Measurements from ENCODE around the gene NOLC1.
A peak's percentile ranks its signal among the peaks of the same experiment; 100 is the strongest.

NOLC1 gene

DNA sequence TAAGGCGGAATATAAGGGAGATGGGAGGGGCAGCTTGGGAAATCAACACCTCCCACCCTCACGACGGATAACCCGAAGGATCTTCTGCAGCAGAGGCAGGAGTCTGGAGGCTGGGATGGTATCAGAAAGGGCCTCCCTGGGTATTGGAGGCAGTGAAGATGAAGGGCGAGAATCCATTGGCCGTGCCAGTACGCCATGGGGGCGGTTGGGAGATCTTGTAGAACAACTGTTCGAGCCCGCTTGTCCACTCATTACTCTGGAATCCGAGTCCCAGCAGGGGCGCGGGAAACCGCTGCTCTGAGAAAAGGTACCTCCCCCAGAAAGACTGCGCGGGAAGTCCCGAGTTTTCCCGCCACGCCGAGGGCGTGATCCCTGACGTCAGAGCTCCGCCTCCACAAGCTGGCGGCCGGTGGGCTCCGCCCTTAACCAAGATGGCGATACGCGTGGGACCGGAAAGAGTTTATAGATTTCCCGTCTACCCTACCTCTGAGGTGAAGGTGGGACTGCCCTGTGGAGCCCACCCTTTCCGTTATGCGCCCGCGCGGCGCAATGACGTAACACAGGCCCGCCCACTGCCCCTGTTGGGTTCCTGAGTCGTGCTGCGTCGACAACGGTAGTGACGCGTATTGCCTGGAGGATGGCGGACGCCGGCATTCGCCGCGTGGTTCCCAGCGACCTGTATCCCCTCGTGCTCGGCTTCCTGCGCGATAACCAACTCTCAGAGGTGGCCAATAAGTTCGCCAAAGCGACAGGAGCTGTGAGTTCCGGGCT lies at the start of gene NOLC1:
Gene NOLC1, plus strand, starts transcription at position 616 of the 771 bp plus-strand sequence. Its CDS starts 22 bp downstream, at position 638.
- CTCF ChIA-PET: interaction anchor here (1.2 to 3.9 kb wide), 7 partner anchors 13 to 327 kb away, joined by 3 to 17 read pairs (median 4); partner anchors contain the start of gene PPRC1

DNA sequence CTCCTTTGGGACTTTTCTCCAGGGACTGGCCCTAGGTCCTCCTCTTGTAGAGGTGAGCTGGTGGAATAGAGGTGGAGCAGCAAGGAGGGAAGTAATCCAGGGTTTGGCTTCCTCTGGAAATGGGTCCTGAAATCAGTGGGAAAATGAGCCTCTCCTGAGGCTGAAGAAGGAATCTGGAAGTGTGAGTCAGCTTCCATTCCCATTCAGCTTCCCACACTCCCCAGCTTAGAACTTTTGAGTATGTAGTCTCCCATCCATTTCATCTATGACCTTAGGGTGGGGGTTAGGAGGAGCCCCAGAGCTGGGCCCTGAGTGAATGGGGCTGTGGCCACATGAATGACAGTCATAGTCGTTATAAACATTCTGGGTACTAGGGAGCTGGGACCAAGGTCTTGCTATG lies 49.8 kb upstream of the NOLC1 start:
- ChIA-PET POLR2A (no interaction called here), CTCF (interaction anchor here (0.8 to 12.3 kb wide), 7 partner anchors 8 to 261 kb away, joined by 3 to 65 read pairs (median 6); no protein-coding TSS in a partner anchor)
- TF ChIP-seq, protein P1, sequence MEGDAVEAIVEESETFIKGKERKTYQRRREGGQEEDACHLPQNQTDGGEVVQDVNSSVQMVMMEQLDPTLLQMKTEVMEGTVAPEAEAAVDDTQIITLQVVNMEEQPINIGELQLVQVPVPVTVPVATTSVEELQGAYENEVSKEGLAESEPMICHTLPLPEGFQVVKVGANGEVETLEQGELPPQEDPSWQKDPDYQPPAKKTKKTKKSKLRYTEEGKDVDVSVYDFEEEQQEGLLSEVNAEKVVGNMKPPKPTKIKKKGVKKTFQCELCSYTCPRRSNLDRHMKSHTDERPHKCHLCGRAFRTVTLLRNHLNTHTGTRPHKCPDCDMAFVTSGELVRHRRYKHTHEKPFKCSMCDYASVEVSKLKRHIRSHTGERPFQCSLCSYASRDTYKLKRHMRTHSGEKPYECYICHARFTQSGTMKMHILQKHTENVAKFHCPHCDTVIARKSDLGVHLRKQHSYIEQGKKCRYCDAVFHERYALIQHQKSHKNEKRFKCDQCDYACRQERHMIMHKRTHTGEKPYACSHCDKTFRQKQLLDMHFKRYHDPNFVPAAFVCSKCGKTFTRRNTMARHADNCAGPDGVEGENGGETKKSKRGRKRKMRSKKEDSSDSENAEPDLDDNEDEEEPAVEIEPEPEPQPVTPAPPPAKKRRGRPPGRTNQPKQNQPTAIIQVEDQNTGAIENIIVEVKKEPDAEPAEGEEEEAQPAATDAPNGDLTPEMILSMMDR (IDR thresholded peaks at IDR 0.05; ENCODE audit: control extremely low read depth, extremely low read depth, low read depth, missing control alignments): no peak
- no peak for DNase-seq (ENCODE audit: extremely low spot score)

More for the DNA sequence above, at the start of gene NOLC1:
- DNase-seq (ENCODE audit: extremely low spot score): peak; percentile 98
- TF ChIP-seq, protein P1 (IDR thresholded peaks at IDR 0.05; ENCODE audit: control extremely low read depth, extremely low read depth, low read depth, missing control alignments): no peak
- POLR2A ChIA-PET: interaction anchor here (0.7 to 2.5 kb wide), 4 partner anchors 12 to 93 kb away, joined by 3 to 12 read pairs (median 4); partner anchors contain the start of gene GBF1

DNA sequence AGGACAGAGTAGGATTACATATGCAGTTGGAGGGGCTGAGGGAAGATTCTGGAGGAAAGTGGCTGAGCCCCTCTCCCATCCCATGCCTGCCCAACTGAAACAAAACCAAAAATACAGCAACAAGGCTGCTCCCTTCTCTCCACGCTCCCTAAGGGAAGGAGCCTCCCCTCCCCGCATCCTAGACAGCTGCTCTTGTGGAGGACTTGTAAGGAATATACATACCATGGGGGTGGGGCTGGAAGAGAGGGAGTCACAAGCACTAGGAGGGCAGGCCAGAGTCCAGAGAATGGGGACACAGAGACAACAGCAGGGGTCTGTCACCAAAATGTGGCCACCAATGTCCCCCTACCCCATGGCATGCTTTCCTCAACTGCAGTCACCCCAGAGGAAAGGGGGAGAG lies 45.2 kb upstream of the NOLC1 start:
- ChIA-PET POLR2A (no interaction called here), CTCF (interaction anchor here (1.4 to 12.3 kb wide), 2 partner anchors 25 to 33 kb away, joined by 3 to 65 read pairs; no protein-coding TSS in a partner anchor)
- DNase-seq (ENCODE audit: extremely low spot score): no peak
- TF ChIP-seq, protein P1 (IDR thresholded peaks at IDR 0.05; ENCODE audit: control extremely low read depth, extremely low read depth, low read depth, missing control alignments): no peak

DNA sequence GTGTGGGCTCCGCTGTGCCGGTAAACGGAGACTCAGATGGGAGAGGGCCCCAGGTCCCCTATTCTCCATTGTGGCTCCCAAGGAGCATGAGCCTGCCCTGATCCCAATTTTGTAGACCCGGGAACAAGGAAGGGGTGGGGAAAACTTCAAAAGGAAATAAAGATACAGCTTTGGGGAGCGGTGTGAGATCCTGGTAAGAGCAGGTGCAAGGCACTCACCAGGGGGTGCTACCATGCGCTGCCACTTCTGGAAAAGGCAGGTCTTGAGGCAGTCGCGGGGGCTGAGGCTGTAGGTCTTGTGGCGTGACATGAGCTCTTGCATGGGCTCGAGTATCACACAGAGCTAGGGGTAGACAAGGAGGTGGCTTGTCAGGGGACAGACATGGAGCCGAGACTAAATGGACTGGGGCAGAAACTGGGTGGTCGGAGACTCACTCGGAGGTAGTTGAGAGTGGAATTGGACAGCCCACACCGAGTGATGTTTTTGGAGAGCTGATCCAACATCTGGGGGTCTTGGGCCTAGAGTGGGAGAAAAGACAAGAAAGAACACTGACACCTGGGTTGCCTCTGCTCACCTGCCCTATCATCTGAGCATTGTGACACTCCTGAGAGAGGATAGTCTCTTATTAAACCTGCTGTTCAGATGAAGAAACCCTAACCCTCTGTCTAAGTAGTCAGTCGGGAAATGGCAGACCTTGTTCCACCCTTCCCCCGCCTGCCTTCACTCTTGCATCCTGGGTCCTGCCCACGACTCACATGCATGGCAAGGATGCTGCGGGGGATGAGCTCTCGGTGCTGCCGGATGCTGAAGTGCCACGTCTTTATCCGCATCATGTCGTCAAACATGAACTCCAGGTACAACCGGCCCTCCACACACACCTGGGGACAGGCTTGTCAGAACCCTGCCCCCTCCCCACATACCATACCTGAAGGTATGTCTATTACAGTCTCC lies 42.7 kb upstream of the NOLC1 start:
- CTCF ChIA-PET: interaction anchor here (1.0 to 12.3 kb wide), 8 partner anchors 9 to 274 kb away, joined by 3 to 65 read pairs (median 4); no protein-coding TSS in a partner anchor
- TF ChIP-seq, protein P1 (IDR thresholded peaks at IDR 0.05; ENCODE audit: control extremely low read depth, extremely low read depth, low read depth, missing control alignments): no peak
- POLR2A ChIA-PET: no interaction called here
- no peak for DNase-seq (ENCODE audit: extremely low spot score)

DNA sequence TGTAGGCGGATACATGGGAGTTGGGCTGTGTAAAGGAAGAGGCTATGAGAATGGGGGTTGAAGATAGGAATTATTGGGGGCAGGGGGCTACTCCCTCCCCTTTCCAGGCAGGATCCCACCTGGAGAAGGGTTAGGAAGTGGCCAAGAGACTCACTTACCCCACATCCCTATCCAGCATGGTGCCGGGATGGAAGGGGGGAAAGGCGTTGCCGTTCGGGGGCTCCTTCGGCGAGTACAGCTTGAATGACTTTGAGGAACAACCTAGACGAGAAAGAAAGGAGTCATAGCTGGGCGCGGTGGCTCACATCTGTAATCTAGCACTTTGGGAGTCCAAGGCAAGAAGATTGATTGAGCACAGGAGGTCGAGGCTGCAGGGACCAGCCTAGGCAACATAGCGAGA lies 40.9 kb upstream of the NOLC1 start:
- TF ChIP-seq, protein P1 (IDR thresholded peaks at IDR 0.05; ENCODE audit: control extremely low read depth, extremely low read depth, low read depth, missing control alignments): no peak
- ChIA-PET POLR2A (no interaction called here), CTCF (interaction anchor here (0.8 to 12.3 kb wide), 4 partner anchors 9 to 37 kb away, joined by 3 to 65 read pairs (median 8); partner anchors contain the start of gene PPRC1)
- no peak for DNase-seq (ENCODE audit: extremely low spot score)

Measured in GM10248 (cell line).